ENCODE data around the gene IP6K2.

IP6K2 gene

DNA sequence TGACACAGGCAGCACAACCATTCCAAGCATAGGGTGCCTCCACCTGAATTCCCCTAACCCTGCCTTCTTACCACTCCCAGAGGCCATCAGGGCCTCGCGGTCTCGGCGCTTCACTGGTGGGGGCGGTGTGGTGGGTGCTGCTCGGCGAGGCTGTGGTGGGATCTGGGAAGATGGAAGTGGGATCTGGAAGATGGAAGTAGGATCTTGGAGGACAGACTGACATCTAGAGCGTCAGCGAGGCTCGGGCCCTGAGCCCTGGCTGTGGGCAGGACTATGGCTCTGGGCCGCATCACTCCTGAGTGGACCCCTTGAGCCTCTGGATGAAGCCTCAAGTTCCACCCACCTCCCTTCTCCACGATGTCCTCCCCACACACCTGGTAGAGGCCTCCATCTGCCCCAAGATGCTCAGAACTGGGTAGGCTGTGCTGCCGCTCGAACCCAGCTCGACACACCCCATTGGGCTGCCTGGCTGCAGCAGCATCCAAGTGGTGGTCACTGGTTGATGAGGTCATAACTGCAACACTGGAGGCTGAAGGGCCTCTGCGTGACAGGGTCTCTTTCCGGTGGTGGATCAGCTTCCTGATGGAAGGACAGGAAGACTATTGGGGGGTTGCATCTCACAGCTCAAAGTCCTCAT is 34.9 kb downstream of the IP6K2 start:
- TF ChIP-seq, protein P1, sequence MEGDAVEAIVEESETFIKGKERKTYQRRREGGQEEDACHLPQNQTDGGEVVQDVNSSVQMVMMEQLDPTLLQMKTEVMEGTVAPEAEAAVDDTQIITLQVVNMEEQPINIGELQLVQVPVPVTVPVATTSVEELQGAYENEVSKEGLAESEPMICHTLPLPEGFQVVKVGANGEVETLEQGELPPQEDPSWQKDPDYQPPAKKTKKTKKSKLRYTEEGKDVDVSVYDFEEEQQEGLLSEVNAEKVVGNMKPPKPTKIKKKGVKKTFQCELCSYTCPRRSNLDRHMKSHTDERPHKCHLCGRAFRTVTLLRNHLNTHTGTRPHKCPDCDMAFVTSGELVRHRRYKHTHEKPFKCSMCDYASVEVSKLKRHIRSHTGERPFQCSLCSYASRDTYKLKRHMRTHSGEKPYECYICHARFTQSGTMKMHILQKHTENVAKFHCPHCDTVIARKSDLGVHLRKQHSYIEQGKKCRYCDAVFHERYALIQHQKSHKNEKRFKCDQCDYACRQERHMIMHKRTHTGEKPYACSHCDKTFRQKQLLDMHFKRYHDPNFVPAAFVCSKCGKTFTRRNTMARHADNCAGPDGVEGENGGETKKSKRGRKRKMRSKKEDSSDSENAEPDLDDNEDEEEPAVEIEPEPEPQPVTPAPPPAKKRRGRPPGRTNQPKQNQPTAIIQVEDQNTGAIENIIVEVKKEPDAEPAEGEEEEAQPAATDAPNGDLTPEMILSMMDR (conservative IDR thresholded peaks at IDR 0.05; ENCODE audit: low read length) = no peak
- no peak for DNase-seq (ENCODE audit: low read depth)
- no peak overlapping the region for H3K4me3 ChIP-seq (ENCODE audit: low read length)

DNA sequence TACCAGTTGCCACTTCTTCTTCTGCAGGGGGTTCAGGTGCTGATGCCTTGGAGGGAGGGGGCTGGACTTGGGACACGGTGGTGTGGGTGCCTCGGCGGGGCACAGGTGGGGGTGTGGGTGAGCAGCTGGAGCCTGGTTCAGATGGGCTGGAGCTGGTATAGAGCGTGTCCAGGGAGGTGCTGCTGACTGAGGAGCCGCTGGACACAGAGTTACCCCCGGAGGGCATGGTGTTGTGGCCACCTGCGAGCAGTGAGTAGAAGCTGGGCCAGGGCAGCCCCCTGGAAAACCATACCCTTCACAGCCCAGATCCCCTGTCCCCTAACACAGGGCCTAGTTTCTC is 35.5 kb downstream of the IP6K2 start:
- TF ChIP-seq, protein P1 (conservative IDR thresholded peaks at IDR 0.05; ENCODE audit: low read length) = no peak
- DNase-seq (ENCODE audit: low read depth) = no peak
- no peak overlapping the region for H3K4me3 ChIP-seq (ENCODE audit: low read length)

DNA sequence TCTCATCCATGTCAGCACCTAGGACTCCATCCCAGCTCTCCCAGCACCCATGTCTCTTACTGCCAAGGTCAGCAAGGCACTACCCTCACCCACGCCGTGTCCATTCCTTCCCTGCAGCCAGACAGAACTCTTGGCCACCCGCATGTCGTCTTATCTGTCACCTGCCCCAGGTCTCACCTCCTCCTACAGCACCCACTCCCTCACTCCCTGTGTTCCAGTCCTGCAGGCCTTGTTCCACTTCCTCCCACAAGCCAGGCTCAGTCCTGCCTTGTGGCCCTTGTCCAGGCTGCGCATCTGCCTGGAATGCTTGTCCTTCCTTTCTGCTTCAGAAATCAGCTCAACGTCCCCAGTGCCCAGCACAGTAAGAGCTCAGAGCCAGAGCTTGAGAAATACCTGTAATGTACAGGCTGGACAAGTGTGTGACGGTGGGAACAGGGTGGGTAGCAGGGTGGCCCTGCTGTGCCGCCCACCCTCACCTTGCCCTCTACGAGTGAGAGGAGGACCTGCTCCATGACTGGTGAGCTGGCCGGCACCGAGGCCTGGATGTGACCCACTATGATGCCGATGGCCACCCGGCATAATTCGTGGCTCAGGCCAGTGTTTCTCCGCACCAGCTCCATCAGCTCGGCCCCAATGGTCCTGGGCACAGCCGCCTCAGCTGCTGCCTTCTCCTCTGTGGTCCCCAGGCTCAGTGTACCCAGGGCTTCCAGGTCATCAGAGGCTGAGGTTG is 36.0 kb downstream of the IP6K2 start:
- H3K4me3 ChIP-seq (ENCODE audit: low read length) = no peak overlapping the region
- TF ChIP-seq, protein P1 (conservative IDR thresholded peaks at IDR 0.05; ENCODE audit: low read length) = no peak
- DNase-seq (ENCODE audit: low read depth) = no peak

DNA sequence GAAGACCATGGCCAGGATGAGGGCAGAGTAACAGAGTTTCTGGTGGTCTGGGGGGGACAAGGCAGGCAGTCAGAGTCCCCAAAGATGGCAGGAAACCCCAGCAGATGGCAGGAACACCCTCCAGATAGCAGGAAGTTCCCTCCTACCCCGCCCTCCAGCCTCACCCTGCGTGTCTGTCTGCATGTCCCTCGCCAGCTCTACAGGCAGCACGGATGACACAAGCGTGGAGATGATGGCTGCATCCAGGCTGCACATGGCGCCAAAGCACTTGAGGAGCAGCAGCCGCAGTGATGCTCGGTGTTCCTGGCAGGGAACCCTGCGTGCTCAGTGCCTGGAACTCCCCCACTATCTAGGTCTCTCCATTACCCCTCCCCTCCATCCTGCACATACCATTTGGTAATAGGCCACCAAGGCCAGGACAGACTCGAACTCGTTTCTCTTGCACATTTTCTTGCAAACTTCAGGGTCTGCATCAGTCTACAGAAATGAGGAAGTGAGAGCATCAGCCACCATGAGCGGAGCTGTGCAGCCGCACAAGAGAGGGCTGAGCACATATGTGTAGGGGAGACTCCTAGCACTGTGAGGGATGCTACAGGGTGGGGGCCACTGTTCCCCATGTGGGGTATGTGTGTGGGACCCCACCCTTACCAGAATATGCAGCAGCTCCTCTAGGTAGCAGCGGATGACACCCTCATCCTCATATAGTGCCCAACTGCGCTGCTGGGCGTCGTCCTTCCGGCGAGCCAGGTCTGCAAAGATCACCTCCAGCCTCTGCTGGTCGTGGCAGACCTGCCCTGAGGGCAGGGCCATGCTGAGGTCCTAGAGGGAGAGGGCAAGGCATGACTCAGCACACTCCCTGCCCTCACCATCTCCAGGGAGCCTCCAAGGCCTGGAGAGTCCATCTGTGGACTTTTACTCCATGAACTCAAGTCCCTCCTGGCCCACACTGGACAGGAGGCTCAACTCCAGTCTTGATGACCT is 37.3 kb downstream of the IP6K2 start:
- H3K4me3 ChIP-seq (ENCODE audit: low read length) = no peak overlapping the region
- TF ChIP-seq, protein P1 (conservative IDR thresholded peaks at IDR 0.05; ENCODE audit: low read length) = no peak
- no peak for DNase-seq (ENCODE audit: low read depth)

DNA sequence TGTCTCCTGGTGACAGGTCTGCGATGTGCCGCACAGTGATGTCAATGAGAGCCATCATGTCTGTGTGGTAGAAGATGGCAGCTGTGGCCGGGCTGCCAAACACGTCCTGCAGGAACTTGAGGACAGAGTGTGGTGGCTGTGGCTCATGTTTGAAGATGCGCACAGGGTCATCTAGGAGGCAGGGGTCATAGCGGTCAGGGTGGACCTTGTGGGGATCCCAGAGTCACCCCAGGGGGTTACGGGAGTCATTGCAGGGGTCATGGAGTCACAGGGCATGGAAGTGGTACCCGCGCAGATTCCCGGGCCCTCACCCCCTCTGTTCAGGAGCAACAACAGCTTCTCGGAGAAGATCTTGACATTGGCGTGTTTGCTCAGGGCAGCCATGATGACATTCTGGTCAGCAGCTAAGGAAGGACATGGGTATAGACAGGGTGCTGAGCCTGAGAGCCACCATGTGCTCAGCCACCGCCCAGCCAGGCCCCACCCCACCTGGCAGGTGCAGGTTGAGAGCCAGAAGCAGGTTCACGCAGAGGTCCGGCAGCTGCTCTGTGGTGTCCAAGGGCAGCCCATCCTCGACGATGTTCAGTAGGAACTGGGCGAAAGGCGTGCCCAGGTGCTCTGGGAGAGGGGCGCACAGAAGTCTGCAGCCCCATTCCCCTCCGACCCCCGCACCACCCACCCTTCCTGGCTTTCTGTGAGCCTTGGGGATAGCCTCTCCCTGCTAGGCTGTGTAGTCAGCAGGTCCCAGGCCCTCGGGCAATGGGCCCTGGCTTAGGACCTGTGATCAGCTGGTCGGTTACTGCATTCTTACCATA is 38.2 kb downstream of the IP6K2 start:
- H3K4me3 ChIP-seq (ENCODE audit: low read length) = no peak overlapping the region
- no peak for DNase-seq (ENCODE audit: low read depth)
- TF ChIP-seq, protein P1 (conservative IDR thresholded peaks at IDR 0.05; ENCODE audit: low read length) = no peak

DNA sequence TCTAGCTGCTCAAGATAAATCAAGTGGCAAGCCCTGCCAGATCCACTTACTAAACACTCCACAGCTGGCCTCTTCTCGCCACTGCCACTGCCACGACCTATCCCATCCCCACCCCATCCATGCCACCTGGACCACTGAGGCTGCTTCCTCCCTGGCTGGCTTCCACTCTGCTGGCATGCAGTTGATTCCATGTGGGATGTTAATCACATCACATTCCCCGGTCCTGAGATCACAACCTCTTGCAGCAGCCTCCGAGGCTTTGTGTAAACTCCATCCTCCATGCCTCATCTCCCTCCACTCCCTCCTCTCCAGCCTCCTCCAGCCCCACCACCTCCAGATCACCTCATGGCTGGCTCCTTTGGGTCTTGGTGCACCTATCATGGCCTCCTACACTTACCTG is 39.0 kb downstream of the IP6K2 start:
- TF ChIP-seq, protein P1 (conservative IDR thresholded peaks at IDR 0.05; ENCODE audit: low read length) = no peak
- DNase-seq (ENCODE audit: low read depth) = peak; percentile 48
- no peak overlapping the region for H3K4me3 ChIP-seq (ENCODE audit: low read length)
